Panc1 (cell line): ENCODE results near the gene WFDC10A.

Experiments used
- POLR2AphosphoS5 ChIP-seq: IDR thresholded peaks from 2 replicates; pipeline ENCODE4 v1.6.1; 2012; ENCODE audit warnings: mild to moderate bottlenecking, low read depth, low read length, moderate library complexity
- SIN3A ChIP-seq: IDR thresholded peaks from 2 replicates; pipeline ENCODE4 v1.6.1; 2012; ENCODE audit warnings: low read depth, mild to moderate bottlenecking, low read length, moderate library complexity, borderline replicate concordance; ENCODE audit not compliant: insufficient read depth
- TF ChIP-seq, protein P1 (sequence below): fragments of 450-650 bp; IDR thresholded peaks from 2 replicates; pipeline ENCODE4 v1.5.1; 2017; ENCODE audit warnings: mild to moderate bottlenecking
- TF ChIP-seq, protein P2 (sequence below), 2 experiments: IDR thresholded peaks; 2 replicates each; pipeline ENCODE4 v1.6.1; 2011 to 2012; ENCODE audit warnings: low read depth in 2 of 2, control low read depth in 1 of 2, low read length in 1 of 2, mild to moderate bottlenecking in 1 of 2, moderate library complexity in 1 of 2; ENCODE audit not compliant: insufficient read depth in 1 of 2

DNA sequence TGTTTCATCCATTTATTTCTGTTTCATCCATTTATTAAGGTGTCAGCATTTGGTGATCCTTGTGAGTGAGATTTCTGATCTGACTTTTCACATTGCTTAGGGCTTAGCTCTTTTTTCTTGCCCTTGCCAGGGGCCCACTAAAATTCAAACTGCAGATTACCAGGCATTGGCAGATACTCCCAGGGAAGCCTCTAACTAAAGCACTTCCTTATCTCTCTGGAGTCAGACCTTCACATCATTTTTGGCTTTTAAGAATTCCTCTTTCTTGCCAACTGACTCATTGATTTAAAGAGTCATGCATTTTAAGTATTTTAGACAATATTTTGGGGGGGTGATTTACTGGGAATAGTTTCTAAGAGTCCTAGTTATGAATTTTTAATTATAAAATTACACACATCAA lies 47.8 kb upstream of the WFDC10A start:
- TF ChIP-seq, protein P1, sequence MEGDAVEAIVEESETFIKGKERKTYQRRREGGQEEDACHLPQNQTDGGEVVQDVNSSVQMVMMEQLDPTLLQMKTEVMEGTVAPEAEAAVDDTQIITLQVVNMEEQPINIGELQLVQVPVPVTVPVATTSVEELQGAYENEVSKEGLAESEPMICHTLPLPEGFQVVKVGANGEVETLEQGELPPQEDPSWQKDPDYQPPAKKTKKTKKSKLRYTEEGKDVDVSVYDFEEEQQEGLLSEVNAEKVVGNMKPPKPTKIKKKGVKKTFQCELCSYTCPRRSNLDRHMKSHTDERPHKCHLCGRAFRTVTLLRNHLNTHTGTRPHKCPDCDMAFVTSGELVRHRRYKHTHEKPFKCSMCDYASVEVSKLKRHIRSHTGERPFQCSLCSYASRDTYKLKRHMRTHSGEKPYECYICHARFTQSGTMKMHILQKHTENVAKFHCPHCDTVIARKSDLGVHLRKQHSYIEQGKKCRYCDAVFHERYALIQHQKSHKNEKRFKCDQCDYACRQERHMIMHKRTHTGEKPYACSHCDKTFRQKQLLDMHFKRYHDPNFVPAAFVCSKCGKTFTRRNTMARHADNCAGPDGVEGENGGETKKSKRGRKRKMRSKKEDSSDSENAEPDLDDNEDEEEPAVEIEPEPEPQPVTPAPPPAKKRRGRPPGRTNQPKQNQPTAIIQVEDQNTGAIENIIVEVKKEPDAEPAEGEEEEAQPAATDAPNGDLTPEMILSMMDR: no peak
- TF ChIP-seq POLR2AphosphoS5 (no peak), SIN3A (no peak)
- TF ChIP-seq, protein P2, sequence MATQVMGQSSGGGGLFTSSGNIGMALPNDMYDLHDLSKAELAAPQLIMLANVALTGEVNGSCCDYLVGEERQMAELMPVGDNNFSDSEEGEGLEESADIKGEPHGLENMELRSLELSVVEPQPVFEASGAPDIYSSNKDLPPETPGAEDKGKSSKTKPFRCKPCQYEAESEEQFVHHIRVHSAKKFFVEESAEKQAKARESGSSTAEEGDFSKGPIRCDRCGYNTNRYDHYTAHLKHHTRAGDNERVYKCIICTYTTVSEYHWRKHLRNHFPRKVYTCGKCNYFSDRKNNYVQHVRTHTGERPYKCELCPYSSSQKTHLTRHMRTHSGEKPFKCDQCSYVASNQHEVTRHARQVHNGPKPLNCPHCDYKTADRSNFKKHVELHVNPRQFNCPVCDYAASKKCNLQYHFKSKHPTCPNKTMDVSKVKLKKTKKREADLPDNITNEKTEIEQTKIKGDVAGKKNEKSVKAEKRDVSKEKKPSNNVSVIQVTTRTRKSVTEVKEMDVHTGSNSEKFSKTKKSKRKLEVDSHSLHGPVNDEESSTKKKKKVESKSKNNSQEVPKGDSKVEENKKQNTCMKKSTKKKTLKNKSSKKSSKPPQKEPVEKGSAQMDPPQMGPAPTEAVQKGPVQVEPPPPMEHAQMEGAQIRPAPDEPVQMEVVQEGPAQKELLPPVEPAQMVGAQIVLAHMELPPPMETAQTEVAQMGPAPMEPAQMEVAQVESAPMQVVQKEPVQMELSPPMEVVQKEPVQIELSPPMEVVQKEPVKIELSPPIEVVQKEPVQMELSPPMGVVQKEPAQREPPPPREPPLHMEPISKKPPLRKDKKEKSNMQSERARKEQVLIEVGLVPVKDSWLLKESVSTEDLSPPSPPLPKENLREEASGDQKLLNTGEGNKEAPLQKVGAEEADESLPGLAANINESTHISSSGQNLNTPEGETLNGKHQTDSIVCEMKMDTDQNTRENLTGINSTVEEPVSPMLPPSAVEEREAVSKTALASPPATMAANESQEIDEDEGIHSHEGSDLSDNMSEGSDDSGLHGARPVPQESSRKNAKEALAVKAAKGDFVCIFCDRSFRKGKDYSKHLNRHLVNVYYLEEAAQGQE (IDR thresholded peaks at IDR 0.05; ENCODE audit: insufficient read depth in 1 of 2, low read depth in 2 of 2, low read length in 1 of 2): no peak
